Left lung (tissue), 10 donors: Measurements from ENCODE around the gene SNRNP27. TPM values are rescaled to one million over a fixed set of nuclear protein-coding genes. Genes with fewer than 3 reads are reported as not detected.

Source experiments
- ATAC-seq: fragments of 200-7000 bp; cut with Tn5 transposase; one replicate; pipeline ENCODE4 v1.9.1; 2020; ENCODE audit warnings: moderate library complexity
- DNase-seq, 4 donors: peaks; one replicate each; pipeline ENCODE4 v3.0.0-alpha.2; 2013 to 2020
- H3K27ac ChIP-seq, 2 donors: fragments of 200-600 bp; sonication (generic) in 1 of 2; one replicate each; pipeline versions ENCODE4 v1.5.0 to v1.8.0; 2020 to 2021
- H3K27me3 ChIP-seq, 2 donors: fragments of 200-600 bp; sonication (generic) in 1 of 2; one replicate each; pipeline versions ENCODE4 v1.5.0 to v1.8.0; 2020 to 2021
- H3K36me3 ChIP-seq, 2 donors: fragments of 200-600 bp; sonication (generic) in 1 of 2; one replicate each; pipeline versions ENCODE4 v1.5.0 to v1.8.0; 2020 to 2021
- H3K4me1 ChIP-seq, 2 donors: fragments of 200-600 bp; one replicate each; pipeline ENCODE4 v1.8.0; 2021
- H3K4me3 ChIP-seq, 2 donors: fragments of 200-600 bp; sonication (generic) in 1 of 2; one replicate each; pipeline versions ENCODE4 v1.5.0 to v1.8.0; 2020 to 2021; ENCODE audit warnings: mild to moderate bottlenecking in 1 of 2
- H3K9me3 ChIP-seq, 2 donors: fragments of 200-600 bp; sonication (generic) in 1 of 2; one replicate each; pipeline versions ENCODE4 v1.5.0 to v1.8.0; 2020 to 2021
- intact Hi-C, 2 donors: fragments of 100-400 bp; cut with DNase I; formaldehyde crosslinking; loops; one replicate each; pipeline versions ENCODE4 v1.11.2 to v1.14.2; 2022
- polyA plus RNA-seq, 6 donors: library from polyadenylated mRNA; unstranded; fragments of 120-200 nt; gene quantifications; one replicate each; pipeline ENCODE4 v1.2.1, GENCODE V29; 2013; ENCODE audit not compliant: insufficient read length in 6 of 6
- total RNA-seq, 2 donors: library from RNA; stranded (reverse); fragmentation: NEBNext Ultra II Directional; extraction: Animal tissue kit (Norgen Biotek cat#: 25700); gene quantifications; one replicate each; pipeline ENCODE4 v1.2.1, GENCODE V29; 2021
- TF ChIP-seq, protein P1 (sequence below), 2 donors: fragments of 200-600 bp; sonication (generic) in 1 of 2; IDR thresholded peaks; one replicate each; pipeline versions ENCODE4 v1.5.0 to v1.8.0; 2021; ENCODE audit warnings: antibody characterized with exemption in 2 of 2
- donor health status: DM: no; HTN: yes; CAD: no.
- donor health status: DM: no; HTN: no; CAD: no.

Gene SNRNP27
- total and polyA plus RNA-seq, 8 donors, result 37.1 to 76.8 (median 66.0) TPM

DNA sequence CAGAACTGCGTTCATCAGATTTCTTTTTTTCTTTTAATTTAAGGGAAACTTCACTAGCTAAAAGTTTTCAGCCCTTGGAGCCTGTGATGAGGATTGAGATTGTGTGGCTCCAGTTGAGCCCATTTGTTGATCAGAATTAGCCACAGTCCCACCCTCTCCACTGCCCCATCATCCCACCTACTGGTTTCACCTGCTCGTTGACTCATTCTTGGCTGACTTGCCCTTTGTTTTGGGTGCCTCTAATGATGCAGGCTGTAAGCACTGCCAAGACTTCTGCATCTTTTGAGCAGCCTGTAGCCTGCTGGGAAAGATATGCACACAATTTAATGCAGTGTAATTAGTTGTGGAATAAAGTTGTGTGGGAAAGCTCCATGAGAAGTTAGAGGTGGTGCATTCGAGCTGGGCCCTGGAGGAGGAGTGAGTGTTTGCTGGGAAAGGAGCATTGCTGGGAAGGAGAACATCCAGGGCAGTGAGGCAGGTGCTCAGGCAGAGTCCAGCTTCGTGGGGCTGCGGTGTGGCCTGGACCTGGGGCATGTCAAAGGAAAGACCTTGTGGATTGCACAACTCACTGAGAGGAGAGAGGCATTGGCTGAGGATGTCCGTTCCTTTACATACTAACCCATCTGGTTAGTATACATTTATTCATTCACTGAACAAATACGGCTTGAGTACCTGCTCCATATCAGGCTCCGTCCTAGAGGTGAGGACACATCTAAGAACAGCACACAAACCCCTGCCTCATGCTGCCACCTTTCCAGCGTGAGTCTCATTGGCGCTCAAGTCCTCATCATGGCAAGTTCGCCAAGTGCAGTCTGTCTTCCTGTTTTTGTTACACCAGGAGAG is 49.5 kb downstream of the SNRNP27 start:
- no peak overlapping the region for H3K4me3 ChIP-seq
- H3K27me3 ChIP-seq, result peaks cover 0 to under 1% of the 10 kb centered on the region in 2 donors
- TF ChIP-seq, protein P1, sequence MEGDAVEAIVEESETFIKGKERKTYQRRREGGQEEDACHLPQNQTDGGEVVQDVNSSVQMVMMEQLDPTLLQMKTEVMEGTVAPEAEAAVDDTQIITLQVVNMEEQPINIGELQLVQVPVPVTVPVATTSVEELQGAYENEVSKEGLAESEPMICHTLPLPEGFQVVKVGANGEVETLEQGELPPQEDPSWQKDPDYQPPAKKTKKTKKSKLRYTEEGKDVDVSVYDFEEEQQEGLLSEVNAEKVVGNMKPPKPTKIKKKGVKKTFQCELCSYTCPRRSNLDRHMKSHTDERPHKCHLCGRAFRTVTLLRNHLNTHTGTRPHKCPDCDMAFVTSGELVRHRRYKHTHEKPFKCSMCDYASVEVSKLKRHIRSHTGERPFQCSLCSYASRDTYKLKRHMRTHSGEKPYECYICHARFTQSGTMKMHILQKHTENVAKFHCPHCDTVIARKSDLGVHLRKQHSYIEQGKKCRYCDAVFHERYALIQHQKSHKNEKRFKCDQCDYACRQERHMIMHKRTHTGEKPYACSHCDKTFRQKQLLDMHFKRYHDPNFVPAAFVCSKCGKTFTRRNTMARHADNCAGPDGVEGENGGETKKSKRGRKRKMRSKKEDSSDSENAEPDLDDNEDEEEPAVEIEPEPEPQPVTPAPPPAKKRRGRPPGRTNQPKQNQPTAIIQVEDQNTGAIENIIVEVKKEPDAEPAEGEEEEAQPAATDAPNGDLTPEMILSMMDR (IDR thresholded peaks at IDR 0.05), result no peak
- peak overlapping the region in 1 of 2 donors; percentile 94 for H3K27ac ChIP-seq
- H3K9me3 ChIP-seq, result no peaks in the 10 kb centered on the region
- peaks cover 4 to 57% of the 10 kb centered on the region in 2 donors for H3K4me1 ChIP-seq
- DNase-seq (peak in 1 of 4 donors; percentile 13), ATAC-seq (peak; percentile 60)
- intact Hi-C loops, result no loop called here
- H3K36me3 ChIP-seq, result peaks cover 0 to 61% of the 10 kb centered on the region in 2 donors

DNA sequence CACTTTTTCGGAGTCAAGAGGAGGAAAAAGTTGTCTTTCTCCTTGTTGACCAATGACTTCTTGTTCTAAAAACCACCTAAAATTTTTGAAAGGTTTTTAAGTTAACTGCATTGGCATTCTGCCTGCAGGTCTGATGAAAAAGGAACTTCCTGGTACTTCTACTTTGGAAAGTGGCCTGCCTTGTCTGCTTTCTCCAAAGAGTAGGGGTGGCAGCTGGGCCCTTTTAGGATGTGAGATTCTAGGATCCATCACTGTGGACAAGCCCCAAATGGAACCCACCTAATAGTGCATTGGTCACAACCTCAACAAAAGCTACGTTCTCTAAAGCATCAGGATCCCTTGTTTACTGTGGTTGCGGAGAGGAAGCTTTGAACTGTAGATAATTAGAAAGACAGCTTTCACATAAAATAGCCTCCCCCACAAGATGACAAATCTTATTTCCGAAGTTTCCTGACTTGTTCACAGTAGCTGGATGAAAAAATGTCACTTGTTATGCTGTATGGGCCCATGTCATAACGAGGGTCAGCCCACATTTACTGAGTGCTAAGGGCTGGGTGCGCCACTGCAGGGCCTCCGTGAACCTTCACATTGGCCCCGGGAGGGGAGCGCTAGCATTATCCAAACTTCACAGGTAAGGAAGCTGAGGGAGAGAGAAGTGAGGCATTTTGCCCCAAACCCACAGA is 50.2 kb downstream of the SNRNP27 start:
- Histone ChIP-seq H3K9me3 (no peaks in the 10 kb centered on the region), H3K36me3 (peaks cover 0 to 53% of the 10 kb centered on the region in 2 donors), H3K4me3 (no peak overlapping the region), H3K4me1 (peaks cover 4 to 63% of the 10 kb centered on the region in 2 donors), H3K27me3 (peaks cover 0 to 8% of the 10 kb centered on the region in 2 donors), H3K27ac (peak overlapping the region in 1 of 2 donors; percentile 94)
- TF ChIP-seq, protein P1 (IDR thresholded peaks at IDR 0.05), result no peak
- no peak for DNase-seq
- peak; percentile 5 for ATAC-seq
- intact Hi-C loops, result no loop called here

DNA sequence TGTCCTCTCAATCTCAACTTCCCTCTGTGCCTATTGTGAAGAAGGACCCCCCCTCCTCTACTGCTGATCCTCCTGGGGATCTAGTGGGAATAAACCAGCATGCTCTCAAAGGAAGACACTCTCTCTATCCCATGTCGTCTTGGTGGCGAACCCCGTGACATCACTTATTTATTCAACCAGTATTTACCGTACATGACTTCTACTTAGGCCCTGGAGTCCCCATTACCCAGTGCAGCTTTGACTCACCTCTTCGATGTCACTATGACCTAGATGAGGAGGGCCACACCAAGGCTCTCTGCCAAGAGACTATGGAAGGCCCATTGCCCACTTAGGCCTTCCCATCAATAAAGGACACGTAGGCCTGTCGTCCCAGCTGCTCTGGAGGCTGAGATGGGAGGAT is 51.0 kb downstream of the SNRNP27 start:
- H3K4me1 ChIP-seq, result peaks cover 4 to 67% of the 10 kb centered on the region in 2 donors
- no peaks in the 10 kb centered on the region for H3K9me3 ChIP-seq
- H3K36me3 ChIP-seq, result peaks cover 0 to 45% of the 10 kb centered on the region in 2 donors
- H3K27ac ChIP-seq, result peak overlapping the region in 1 of 2 donors; percentile 94
- TF ChIP-seq, protein P1 (IDR thresholded peaks at IDR 0.05), result no peak
- DNase-seq, result no peak
- intact Hi-C loops, result no loop called here
- no peak overlapping the region for H3K4me3 ChIP-seq
- peaks cover 0 to 11% of the 10 kb centered on the region in 2 donors for H3K27me3 ChIP-seq
- no peak for ATAC-seq

DNA sequence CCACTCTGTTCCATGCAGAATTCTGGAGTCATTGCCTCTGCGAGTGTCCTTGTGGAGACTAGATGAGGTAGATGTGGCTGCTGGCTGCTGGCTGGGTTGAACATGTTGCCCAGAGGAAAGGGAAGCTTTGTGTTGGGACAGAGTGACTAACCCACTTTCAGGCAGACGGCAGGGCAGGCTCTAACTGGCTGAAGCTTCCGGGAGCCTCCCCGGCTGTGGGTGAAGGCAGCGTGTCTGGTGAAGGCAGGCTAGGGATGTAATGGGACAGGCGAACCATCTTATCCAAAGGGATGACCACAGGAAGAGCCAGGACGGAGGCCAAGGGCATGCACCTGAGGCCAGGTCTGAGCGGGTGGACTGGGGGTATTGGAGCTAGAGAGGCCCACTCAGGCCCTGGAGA is 51.7 kb downstream of the SNRNP27 start:
- Histone ChIP-seq H3K4me3 (no peak overlapping the region), H3K27ac (peak overlapping the region in 1 of 2 donors; percentile 94), H3K9me3 (no peaks in the 10 kb centered on the region), H3K36me3 (peaks cover 0 to 38% of the 10 kb centered on the region in 2 donors), H3K27me3 (peaks cover 0 to 11% of the 10 kb centered on the region in 2 donors), H3K4me1 (peaks cover 4 to 67% of the 10 kb centered on the region in 2 donors)
- intact Hi-C loops, result no loop called here
- DNase-seq, result peak in 2 of 4 donors; percentile 73 to 90
- ATAC-seq, result peak; percentile 58
- TF ChIP-seq, protein P1 (IDR thresholded peaks at IDR 0.05), result no peak

DNA sequence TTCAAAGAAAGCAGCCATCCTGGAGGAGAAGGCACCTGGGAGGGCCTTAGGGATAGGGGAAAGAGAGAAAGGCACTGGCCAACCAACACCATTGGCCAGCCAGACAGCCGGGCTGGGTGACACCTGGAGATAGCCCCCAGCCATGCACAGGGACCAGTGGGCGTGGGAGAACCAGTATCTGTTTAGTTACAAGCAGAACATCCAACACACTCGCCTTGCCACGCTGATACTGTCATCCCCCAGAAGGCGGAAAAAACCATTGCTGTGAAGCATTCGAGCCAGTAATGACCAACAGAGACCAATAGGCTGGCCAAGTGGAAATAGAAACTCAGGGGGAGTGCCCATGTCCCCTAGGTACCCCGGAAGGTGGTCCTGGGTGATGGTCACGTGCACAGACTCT is 52.2 kb downstream of the SNRNP27 start:
- DNase-seq (no peak), ATAC-seq (no peak)
- Histone ChIP-seq H3K4me3 (no peak overlapping the region), H3K4me1 (peaks cover 4 to 67% of the 10 kb centered on the region in 2 donors), H3K9me3 (no peaks in the 10 kb centered on the region), H3K36me3 (peaks cover 0 to 33% of the 10 kb centered on the region in 2 donors), H3K27me3 (peaks cover 0 to 11% of the 10 kb centered on the region in 2 donors), H3K27ac (peak overlapping the region in 1 of 2 donors; percentile 94)
- TF ChIP-seq, protein P1 (IDR thresholded peaks at IDR 0.05), result no peak
- intact Hi-C loops, result no loop called here
